K562 (cell line): ENCODE results near the gene CDKN2C. TPM values are rescaled to one million over a fixed set of nuclear protein-coding genes. Genes with fewer than 3 reads are reported as not detected.
A peak's percentile ranks its signal among the peaks of the same experiment; 100 is the strongest.

Experiments
- ASH1L ChIP-seq: fragments of 450-650 bp; IDR thresholded peaks from 2 replicates; pipeline ENCODE4 v1.6.1; 2018; ENCODE audit warnings: borderline replicate concordance, mild to moderate bottlenecking, low read depth; ENCODE audit not compliant: partially characterized antibody
- CREB3 ChIP-seq: fragments of 450-650 bp; conservative IDR thresholded peaks from 2 replicates; pipeline ENCODE4 v1.6.1; 2016; ENCODE audit warnings: missing genetic modification characterization, low read depth, mild to moderate bottlenecking, missing compliant biosample characterization, moderate library complexity
- CSDE1 ChIP-seq, 2 experiments: fragments of 450-650 bp; IDR thresholded peaks; 2 replicates each; pipeline ENCODE4 v1.6.1; 2016; ENCODE audit warnings: mild to moderate bottlenecking in 1 of 2
- ELF1 ChIP-seq: fragments of 200-800 bp; sonication (Bioruptor generic); IDR thresholded peaks from 2 replicates; pipeline ENCODE4 v1.6.1; 2016; ENCODE audit warnings: missing genetic modification characterization, missing compliant biosample characterization
- GATAD2A ChIP-seq: fragments of 450-650 bp; IDR thresholded peaks from 2 replicates; pipeline ENCODE4 v1.6.1; 2017
- GTF2A2 ChIP-seq: IDR thresholded peaks from 2 replicates; pipeline ENCODE4 v1.6.1; 2016; ENCODE audit warnings: mild to moderate bottlenecking, missing genetic modification characterization, missing compliant biosample characterization
- HCFC1 ChIP-seq: IDR thresholded peaks from 2 replicates; pipeline ENCODE4 v1.6.1; 2012; ENCODE audit warnings: low read depth, low read length, improper control_type of control experiment
- NR0B1 ChIP-seq: fragments of 450-650 bp; IDR thresholded peaks from one replicate; pipeline ENCODE4 v1.6.1; 2018; ENCODE audit warnings: mild to moderate bottlenecking, moderate library complexity; ENCODE audit not compliant: partially characterized antibody
- NRF1 ChIP-seq, 2 experiments: fragments of 450-650 bp; IDR thresholded peaks in 1 of 2; conservative IDR thresholded peaks in 1 of 2; 2 replicates each; pipeline ENCODE4 v1.6.1; 2014; ENCODE audit warnings: mild to moderate bottlenecking in 2 of 2
- SIRT6 ChIP-seq: IDR thresholded peaks from one replicate; pipeline ENCODE4 v1.6.1; 2012; ENCODE audit warnings: low read depth, mild to moderate bottlenecking, control low read depth, inconsistent platforms, low read length, moderate library complexity
- SLC30A9 ChIP-seq: fragments of 250-450 bp; sonication (Bioruptor Pico); IDR thresholded peaks from 2 replicates; pipeline ENCODE4 v1.8.0; 2022; ENCODE audit warnings: mild to moderate bottlenecking, moderate library complexity
- SRSF9 ChIP-seq: fragments of 200-400 bp; formaldehyde crosslinking; IDR thresholded peaks from 2 replicates; pipeline ENCODE4 v1.6.1; 2017; ENCODE audit warnings: low read depth, low read length, borderline replicate concordance
- SUPT5H ChIP-seq: fragments of 450-650 bp; IDR thresholded peaks from 2 replicates; pipeline ENCODE4 v1.6.1; 2016
- TCF7 ChIP-seq: sonication (generic); IDR thresholded peaks from 2 replicates; pipeline ENCODE4 v1.6.1; 2016; ENCODE audit warnings: antibody characterized with exemption, borderline replicate concordance
- THRAP3 ChIP-seq: fragments of 450-650 bp; IDR thresholded peaks from 2 replicates; pipeline ENCODE4 v1.6.1; 2016; ENCODE audit warnings: mild to moderate bottlenecking, inconsistent platforms, borderline replicate concordance
- XRCC3 ChIP-seq: fragments of 450-650 bp; IDR thresholded peaks from 2 replicates; pipeline ENCODE4 v1.6.1; 2017; ENCODE audit warnings: mild to moderate bottlenecking, moderate library complexity
- ZBTB11 ChIP-seq, 3 experiments: fragments of 200-800 bp in 1 of 3; fragments of 250-450 bp in 1 of 3; fragments of 450-650 bp in 1 of 3; sonication (Bioruptor Pico) in 1 of 3; sonication (Bioruptor generic) in 1 of 3; formaldehyde crosslinking in 1 of 3; IDR thresholded peaks; 2 replicates each; pipeline versions ENCODE4 v1.6.1 to v1.8.0; 2016 to 2022; ENCODE audit warnings: mild to moderate bottlenecking in 2 of 3, missing genetic modification characterization in 2 of 3, missing compliant biosample characterization in 1 of 3, moderate library complexity in 1 of 3
- ZNF253 ChIP-seq: fragments of 250-450 bp; sonication (Bioruptor Pico); conservative IDR thresholded peaks from 2 replicates; pipeline ENCODE4 v1.6.1; 2021; ENCODE audit warnings: mild to moderate bottlenecking
- ZNF41 ChIP-seq: fragments of 250-450 bp; sonication (Bioruptor Pico); conservative IDR thresholded peaks from 2 replicates; pipeline ENCODE4 v1.4.0; 2020; ENCODE audit warnings: mild to moderate bottlenecking
- ZNF740 ChIP-seq, 3 experiments: fragments of 200-800 bp in 1 of 3; sonication (Bioruptor generic) in 1 of 3; sonication (generic) in 1 of 3; formaldehyde crosslinking in 1 of 3; IDR thresholded peaks; 2 replicates each; pipeline versions ENCODE4 v1.6.1 to v1.8.0; 2016 to 2022; ENCODE audit warnings: mild to moderate bottlenecking in 2 of 3, missing compliant biosample characterization in 2 of 3, missing genetic modification characterization in 2 of 3, missing genetic modification reagents in 1 of 3
- ZNF785 ChIP-seq: fragments of 250-450 bp; sonication (Bioruptor Pico); IDR thresholded peaks from 2 replicates; pipeline ENCODE4 v1.4.0; 2020; ENCODE audit warnings: mild to moderate bottlenecking
- polyA plus RNA-seq, 8 experiments: library from polyadenylated mRNA; depleted of rRNA in 4 of 8; stranded (reverse) in 5 of 8; unstranded in 3 of 8; fragments of >200 nt; fragmentation: Nextera tagmentation in 2 of 8; fragmentation: Illumina TruSeq in 1 of 8; extraction: Ambion mirVana in 2 of 8; extraction: Trizol in 1 of 8; gene quantifications; 2 replicates each; pipeline versions ENCODE4 v1.2.1 to v1.2.3, GENCODE V29; 2011 to 2014; ENCODE audit warnings: inconsistent platforms in 1 of 8, missing spikeins in 1 of 8
- total RNA-seq, 7 experiments: library from RNA; depleted of rRNA in 6 of 7; stranded (reverse); fragments of >200 nt in 6 of 7; fragmentation: Illumina TruSeq in 2 of 7; extraction: Trizol in 2 of 7; gene quantifications; 2 replicates each; pipeline versions ENCODE4 v1.2.1 to v1.2.3, GENCODE V29; 2011 to 2021; ENCODE audit warnings: low replicate concordance in 1 of 7

The CDKN2C gene
- total and polyA plus RNA-seq, 9 of the 15 experiments (the other 6 are each of a cell fraction or from before 2014, with no cell fraction given), result 11.9 to 74.3 (median 45.9) TPM

GRCh38 chr1:50978852-50979781, 9.1 kb downstream of the CDKN2C start (continued):
- TF ChIP-seq GATAD2A (0 out of 2 replicates have a peak, but pooled peaks have one; percentile 50), ELF1 (tag) (no peak; the same call in 1 of the 2 replicates), ZNF785 (no peak), ZNF253 (CRISPR knock-in tag) (no peak), SLC30A9 (CRISPR knock-in tag) (no peak), ZNF41 (no peak), GTF2A2 (tag) (no peak), SRSF9 (no peak), NR0B1 (no peak), CSDE1 (IDR thresholded peaks at IDR 0.05) (no peak), THRAP3 (no peak), XRCC3 (no peak), CREB3 (tag) (0 out of 2 replicates have a peak, but pooled peaks have one; percentile 63), SIRT6 (no peak), SUPT5H (peak; percentile 36; the same call in 1 of the 2 replicates), NRF1 (conservative IDR thresholded peaks at IDR 0.05 in 1 of 2, IDR thresholded peaks at IDR 0.05 in 1 of 2) (no peak; a peak in 1 of 4 replicates), ZBTB11 (CRISPR knock-in tag; IDR thresholded peaks at IDR 0.05) (no peak), ZNF740 (CRISPR knock-in tag; IDR thresholded peaks at IDR 0.05) (no peak), ZNF740 (tag; IDR thresholded peaks at IDR 0.05) (no peak), TCF7 (no peak), HCFC1 (no peak), ASH1L (peak; percentile 46)
